SKM-1 (cell line): ENCODE data around the gene SPDYE2.
"Not testable (repeated sequence)": the region's sequence is repeated elsewhere in the genome, so short reads cannot be mapped to it uniquely, and the experiment has no call there.

Experiments
- DNase-seq: peaks from one replicate; lab custom pipeline; 2025; ENCODE audit not compliant: unreplicated experiment; lab: John Stamatoyannopoulos, UW

Gene SPDYE2

GRCh38 chr7:102535062-102535615 is 15.9 kb upstream of the SPDYE2 start:
- not testable (repeated sequence) for DNase-seq

DNA sequence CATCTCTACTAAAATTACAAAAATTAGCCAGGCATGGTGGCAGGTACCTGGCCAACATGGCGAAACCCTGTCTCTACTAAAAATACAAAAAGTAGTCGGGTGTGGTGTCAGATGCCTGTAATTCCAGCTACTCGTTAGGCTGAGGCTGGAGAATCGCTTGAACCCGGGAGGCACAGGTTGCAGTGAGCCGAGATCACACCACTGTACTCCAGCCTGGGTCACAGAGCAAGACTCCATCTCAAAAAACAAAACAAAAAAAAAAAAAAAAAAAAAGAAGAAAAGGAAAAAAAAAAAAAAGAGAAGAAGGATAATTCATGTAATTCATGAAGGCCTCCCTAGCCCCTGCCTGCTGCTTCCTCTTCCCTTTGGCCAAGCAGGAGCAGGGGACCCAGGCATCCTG is 10.4 kb upstream of the SPDYE2 start:
- not testable (repeated sequence) for DNase-seq

DNA sequence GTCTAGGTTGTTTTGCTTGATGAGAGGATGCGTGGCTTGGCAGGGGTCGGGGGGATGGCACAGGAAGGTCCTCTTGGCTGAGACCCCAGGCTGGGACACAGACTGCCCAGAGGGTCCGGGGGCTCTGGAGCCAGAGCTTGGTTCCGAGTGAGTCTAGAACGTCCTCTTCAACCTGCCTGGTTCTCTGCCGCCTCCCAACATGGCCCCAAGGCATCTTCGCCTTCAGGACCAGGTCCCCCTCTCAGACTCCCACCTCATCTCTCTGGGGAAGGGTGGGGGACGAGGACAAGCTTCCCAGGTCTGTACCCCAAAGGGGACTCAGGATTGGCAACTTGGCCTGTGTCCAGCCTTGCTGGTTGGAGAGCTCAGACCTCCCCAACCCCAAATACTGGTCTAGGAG is 8.9 kb upstream of the SPDYE2 start:
- DNase-seq, result not testable (repeated sequence)

DNA sequence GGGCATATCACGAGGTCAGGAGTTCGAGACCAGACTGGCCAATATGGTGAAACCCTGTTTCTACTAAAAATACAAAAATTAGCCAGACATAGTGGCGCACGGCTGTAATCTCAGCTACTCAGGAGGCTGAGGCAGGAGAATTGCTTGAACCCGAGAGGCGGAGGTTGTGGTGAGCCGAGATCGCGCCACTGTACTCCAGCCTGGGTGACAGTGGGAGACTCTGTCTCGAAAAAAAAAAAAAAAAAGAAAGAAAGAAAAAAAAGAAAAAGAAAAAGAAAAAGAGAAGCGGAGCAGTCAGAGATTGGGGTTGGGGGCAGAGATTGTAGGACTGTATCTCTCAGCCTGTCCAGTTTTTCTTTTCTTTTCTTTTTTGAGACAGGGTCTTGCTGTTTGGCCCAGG is 8.3 kb upstream of the SPDYE2 start:
- DNase-seq, result not testable (repeated sequence)

DNA sequence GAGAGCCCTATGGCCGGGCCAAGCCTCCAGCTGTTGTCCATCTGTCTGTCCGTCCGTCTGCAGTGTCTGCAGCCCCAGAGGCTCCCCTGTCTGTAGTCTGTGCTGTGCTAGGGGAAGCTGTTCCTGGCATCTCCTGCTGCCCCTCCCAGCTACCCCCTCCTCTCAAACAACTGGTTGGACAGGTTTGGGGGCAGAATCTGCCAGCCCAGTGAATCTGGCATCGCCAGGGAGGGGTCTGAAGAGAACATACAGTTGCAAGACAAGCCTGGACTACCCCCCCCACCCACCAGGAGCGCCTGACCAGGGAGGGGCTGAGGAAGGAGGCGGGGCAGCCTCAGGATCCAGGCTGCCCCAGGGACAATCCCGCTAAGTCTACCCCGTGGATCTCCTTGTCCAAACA is 7.4 kb upstream of the SPDYE2 start, which contains the start of gene UPK3BL2:
TSS of gene UPK3BL2 (minus strand) at position 101 of the 400 bp plus-strand sequence. CDS start at position 41, 60 bp downstream.
- DNase-seq, result not testable (repeated sequence)

GRCh38 chr7:102544372-102544771 is 6.7 kb upstream of the SPDYE2 start:
- not testable (repeated sequence) for DNase-seq

GRCh38 chr7:102545288-102545687 is 5.7 kb upstream of the SPDYE2 start:
- not testable (repeated sequence) for DNase-seq

- not testable (repeated sequence) for DNase-seq
Measured at GRCh38 chr7:102546353-102546752, 4.7 kb upstream of the SPDYE2 start.

DNA sequence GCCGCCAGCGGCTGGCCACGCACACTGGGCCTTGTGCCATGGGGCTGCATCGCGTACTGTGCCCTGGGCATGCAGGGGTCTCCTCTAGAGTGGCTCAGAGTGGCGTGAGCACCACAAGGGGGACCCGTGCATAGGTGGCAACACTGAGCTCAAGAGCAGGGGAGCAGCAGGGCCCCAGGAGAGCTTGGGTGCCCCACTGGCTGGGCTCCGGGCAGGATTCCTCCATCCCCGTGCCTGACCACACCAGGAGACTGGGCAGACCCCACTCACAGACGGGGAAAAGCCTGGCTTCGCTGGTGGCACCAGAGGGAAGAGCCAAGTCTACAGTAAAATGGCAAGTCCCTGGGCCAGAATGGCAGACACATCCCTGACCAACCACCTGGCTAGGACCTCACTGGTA is 17.6 kb downstream of the SPDYE2 start:
- DNase-seq, result not testable (repeated sequence)

GRCh38 chr7:102572261-102573239 is 21.5 kb downstream of the SPDYE2 start, which contains the start of gene POLR2J3:
TSS of gene POLR2J3 (minus strand) at chr7:102572583. CDS start at chr7:102572521, 62 bp downstream.
- not testable (repeated sequence) for DNase-seq

GRCh38 chr7:102574607-102575006 is 23.6 kb downstream of the SPDYE2 start:
- DNase-seq, result not testable (repeated sequence)

DNA sequence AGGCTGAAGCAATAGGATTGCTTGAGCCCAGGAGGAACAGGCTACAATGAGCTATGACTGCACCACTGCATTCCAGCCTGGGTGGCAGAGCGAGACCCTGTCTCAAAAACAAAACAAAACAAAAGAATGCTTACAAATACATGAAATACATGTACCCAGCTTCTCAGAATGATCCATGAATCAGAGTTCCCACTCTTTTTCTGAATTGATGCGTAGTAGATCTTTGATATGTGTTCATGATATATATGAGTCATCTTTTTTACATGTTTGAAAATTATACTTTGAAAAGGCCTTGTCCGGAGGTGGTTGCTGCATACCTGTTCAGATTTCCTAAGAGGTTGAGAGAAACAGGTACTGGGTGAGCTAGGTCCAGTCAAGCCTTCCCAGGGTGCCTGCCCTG is 25.3 kb downstream of the SPDYE2 start:
- DNase-seq, result not testable (repeated sequence)

GRCh38 chr7:102577315-102578240 is 26.6 kb downstream of the SPDYE2 start:
- DNase-seq, result not testable (repeated sequence)

- not testable (repeated sequence) for DNase-seq
Measured at GRCh38 chr7:102578486-102578885, 27.5 kb downstream of the SPDYE2 start.

DNA sequence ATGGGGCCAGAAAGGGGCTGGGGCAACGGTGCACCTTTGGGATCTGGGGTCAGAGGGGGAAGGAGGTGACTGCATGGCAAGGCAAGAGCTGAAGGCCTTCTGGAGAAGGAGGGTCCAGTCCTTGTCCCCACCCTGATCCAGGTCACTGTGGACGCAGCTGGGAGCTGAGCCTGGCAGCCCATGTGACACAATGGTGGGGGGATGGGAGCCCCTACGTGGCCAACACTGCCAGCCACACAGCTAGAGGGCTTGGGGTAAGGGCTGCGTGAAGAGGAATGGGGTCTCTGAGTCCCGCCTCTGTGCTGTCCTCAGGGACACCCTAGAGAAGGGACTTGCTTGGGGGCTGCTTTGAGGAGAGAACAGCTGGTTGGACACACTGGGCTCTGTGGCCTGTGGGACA is 30.7 kb downstream of the SPDYE2 start:
- DNase-seq, result not testable (repeated sequence)

DNA sequence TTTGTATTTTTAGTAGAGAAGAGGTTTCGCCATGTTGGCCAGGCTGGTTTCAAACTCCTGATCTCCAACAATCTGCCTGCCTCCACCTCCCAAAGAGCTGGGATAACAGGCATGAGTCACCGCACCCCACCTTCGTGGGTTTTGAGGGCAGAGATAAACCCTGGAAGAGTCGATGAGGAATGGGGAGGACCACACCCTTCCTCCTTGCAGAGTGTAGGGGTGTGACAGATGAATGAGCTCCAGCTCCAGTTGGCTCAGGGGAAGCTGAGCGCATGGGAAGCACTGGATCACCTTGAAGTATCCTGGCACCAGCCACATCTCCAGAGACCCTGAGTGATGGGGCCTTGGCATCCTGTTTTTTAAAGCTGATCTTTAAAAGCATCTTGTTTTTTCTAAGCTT is 32.5 kb downstream of the SPDYE2 start:
- not testable (repeated sequence) for DNase-seq

DNA sequence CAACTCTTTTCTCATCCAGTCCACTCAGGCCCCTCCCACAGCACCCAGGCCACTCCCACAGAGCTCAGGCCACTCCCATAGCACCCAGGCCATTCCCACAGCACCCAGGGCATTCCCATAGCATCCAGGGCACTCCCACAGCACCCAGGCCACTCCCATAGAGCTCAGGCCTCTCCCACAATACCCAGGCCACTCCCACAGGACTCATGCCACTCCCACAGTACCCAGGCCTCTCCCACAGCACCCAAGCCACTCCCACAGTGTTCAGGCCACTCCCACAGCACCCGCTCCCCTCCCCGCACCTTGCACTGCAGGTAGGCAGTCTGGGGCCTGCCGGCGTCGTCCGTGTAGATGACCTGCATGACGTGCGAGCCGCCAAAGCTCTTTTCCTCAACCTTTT is 38.8 kb downstream of the SPDYE2 start:
- DNase-seq, result not testable (repeated sequence)

GRCh38 chr7:102592477-102593019 is 41.5 kb downstream of the SPDYE2 start:
- DNase-seq, result not testable (repeated sequence)

DNA sequence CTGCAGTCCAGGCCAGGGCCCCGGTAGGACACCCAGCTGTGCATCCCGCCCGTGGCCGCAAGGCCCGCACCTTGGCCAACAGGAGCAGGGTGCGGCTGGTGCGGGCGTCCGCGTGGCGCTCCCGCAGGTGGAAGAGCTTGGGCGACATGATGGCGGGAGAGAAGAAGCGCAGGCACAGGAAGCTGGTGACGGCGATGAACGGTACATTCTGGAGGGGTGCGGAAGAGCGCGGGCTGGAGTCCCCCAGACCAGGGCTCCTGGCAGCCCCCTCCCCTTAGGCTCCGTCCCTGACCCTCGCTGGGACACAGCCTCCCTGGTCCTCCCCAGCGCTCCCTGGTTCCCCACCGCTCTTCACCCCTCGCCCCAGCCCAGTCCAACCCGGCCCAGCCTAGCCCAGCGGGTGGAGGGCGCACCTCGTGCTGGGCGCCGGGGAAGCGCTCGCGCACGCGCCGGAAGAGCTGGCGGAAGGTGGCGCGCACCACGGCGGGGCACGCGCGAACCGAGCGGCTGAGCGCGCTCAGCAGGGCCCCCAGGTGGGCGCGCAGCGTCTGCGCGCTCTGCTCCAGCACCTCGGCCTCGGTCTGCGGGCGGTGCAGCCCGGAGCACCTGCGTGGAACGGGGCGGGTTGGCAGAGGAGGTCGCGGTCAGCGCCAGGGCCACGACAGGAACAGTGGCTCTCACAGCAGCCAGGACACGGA is 42.8 kb downstream of the SPDYE2 start:
- not testable (repeated sequence) for DNase-seq

DNA sequence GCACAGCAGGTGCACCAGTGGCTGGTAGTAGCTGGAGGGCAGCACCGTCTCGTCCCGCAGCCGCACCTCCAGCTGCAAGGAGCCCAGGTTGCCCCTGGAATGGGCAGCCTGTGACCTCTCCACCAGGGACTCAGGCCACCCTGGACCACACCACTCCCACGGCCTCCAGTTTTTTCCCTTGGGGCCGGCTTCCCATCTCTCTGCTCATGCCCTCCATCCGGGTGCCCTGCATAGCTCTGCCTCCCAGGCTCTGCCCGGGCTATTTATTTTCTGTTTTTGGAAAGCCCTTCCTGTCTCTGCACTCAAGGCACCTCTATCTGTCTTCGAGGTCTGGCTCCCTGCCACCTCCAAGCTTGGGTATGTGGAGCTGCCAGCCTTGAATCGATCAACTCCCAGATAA is 45.0 kb downstream of the SPDYE2 start:
- not testable (repeated sequence) for DNase-seq
